Middle frontal gyrus (tissue), 1 donor: ENCODE measurements around the gene EFCAB13.

Source experiments
- DNase-seq: peaks from one replicate; pipeline ENCODE4 v3.0.0-alpha.2; 2015; ENCODE audit warnings: low spot score; ENCODE audit errors: extremely low spot score

The EFCAB13 gene

DNA sequence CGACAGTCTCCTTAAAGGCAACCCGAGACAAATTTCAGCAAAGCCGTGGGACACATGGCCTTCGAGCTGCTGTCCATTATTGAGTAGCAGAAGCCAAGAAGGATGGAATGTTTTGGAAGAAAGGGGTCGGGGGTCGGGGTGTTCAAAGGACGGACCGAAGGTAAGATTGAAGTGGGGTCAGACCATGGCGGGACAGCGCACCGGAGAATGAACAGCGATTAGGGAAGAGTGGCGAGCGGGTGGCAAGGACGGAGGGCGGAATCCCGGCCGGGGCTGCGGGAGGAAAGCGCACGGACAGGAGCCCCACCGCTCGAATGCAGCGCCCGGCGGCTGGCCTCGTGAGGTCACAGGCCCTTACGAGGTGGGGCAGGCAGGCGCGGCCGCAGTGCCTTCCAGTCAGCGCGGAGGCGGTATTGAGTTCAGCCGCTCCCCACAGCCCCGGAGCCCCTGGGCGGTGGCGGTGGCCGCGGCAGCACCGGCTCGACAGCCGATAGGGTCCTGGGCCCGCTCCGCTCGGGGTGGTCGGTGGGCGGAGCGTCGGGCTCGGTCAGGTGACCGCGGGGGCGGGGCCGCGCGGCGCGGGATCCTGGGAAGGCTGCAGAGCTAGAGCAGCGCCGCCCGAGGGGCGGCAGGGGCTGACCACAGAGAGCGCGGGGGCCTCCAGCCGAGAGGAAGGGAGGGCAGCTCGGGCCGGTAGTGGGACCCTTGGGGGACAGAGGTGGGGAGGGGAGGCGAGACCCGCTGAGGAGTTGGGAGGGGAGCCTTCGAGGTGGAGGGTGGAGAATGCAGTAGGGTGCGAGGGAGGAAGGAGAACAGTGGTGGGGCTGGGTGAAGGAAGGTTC lies at the start of gene EFCAB13:
TSS of gene EFCAB13 (plus strand) at position 574 of the 842 bp plus-strand sequence. CDS start 4,399 bp downstream, outside the sequence.
- DNase-seq, result no peak

DNA sequence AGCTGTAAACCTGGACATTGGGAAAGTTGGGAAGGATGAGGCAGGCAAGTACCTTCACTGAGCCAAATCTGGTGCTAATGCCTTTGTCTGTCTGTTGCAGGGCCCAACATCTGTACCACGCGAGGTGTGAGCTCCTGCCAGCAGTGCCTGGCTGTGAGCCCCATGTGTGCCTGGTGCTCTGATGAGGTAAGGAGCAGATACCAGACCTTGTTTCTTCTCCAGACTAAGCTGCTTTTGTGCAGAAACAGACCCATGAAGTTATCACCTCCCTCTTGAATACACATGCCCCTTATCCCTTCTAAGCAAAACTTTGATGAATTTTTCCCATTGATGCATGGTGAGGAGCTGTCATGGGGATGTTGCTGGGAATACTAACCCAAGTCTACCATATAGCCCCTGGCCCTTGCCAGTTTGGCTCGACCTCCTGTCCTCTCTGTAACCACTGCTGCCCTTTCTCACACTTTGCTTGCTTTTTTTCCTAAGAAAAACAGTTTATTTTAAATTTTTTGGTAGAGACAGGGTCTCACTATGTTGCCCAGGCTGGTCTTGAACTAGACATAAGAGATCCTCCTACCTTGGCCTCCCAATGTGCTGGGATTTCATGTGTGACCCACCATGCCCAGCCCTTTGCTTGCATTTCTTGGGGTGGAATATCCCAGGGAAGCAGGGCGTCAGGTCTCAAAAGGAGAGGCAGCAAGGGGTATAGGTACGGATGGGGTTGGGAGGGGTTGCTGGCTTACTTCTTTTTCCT lies 49.3 kb upstream of the EFCAB13 start:
- DNase-seq, result no peak

DNA sequence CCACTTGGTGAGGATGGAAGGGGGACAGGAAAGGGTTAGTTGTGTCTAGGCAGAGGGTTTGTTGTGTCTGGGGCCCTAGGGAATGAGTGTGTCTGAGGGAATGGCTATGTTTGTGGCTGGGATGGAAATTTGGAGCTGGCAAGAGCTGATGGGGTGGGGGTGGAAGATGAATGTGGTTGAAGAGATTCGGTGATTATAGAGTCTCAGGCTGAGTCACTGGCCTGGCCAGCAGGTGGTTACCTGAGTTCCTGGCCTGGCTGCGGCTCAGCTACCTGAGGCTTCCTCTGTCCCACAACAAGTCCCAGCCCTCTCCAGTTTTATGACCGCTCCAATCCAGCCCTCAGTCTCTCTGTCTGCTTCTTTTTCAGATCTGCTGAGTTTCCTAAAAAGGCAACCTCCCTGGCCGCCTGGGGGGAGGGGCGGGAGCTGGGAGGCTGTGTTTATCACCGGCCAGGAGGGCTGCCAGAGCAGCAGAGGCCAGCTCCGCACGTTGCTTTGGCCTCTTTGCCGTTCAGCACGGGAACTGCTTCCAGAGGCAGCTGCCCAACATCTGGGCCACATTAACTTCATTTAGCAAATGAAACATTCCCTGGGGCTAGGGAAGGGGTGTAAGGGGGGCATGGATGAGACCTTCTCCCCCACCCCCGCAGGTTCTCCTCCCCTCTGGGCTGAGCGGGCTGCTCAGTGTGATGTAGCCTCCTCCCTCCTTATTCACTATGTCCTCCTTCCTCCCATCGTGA lies 48.3 kb upstream of the EFCAB13 start:
- DNase-seq, result no peak

- DNase-seq, result no peak
These were observed 47.3 kb upstream of the EFCAB13 start for GRCh38 chr17:47276444-47276843.

- DNase-seq, result no peak
These were observed 46.9 kb upstream of the EFCAB13 start for GRCh38 chr17:47276868-47277267.

DNA sequence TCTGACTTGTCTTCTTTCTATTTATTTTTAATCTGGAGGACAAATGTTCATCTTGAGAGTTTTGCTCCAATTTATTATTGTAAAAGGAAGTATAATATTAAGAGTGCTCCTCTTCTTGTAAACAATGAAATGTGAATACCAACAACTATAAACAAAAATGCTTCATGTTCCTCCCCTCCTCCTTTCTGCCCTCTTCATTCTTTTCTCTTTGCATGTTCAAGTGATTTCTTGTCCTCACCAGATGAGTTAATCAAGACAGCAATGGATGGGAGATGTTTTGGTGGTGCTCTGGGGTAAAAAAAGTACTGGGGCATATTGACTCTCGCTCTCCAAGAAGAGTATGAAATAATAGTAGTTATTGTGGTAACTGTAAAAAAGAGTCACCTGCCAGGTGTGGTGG lies 45.8 kb upstream of the EFCAB13 start:
- no peak for DNase-seq

DNA sequence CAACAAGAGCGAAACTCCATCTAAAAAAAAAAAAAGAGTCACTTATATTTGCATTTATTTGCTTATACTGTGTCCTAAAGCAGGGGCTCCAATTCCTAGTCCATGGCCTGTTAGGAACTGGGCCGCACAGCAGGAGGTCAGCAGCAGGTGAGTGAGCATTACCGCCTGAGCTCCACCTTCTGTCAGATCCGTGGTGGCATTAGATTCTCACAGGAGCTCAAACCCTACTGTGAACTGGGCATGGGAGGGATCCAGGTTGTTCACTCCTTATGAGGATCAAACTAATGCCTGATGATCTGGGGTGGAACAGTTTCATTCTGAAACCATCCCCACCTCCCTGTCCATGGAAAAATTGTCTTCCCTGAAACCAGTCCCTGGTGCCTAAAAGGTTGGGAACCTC lies 45.2 kb upstream of the EFCAB13 start:
- no peak for DNase-seq

DNA sequence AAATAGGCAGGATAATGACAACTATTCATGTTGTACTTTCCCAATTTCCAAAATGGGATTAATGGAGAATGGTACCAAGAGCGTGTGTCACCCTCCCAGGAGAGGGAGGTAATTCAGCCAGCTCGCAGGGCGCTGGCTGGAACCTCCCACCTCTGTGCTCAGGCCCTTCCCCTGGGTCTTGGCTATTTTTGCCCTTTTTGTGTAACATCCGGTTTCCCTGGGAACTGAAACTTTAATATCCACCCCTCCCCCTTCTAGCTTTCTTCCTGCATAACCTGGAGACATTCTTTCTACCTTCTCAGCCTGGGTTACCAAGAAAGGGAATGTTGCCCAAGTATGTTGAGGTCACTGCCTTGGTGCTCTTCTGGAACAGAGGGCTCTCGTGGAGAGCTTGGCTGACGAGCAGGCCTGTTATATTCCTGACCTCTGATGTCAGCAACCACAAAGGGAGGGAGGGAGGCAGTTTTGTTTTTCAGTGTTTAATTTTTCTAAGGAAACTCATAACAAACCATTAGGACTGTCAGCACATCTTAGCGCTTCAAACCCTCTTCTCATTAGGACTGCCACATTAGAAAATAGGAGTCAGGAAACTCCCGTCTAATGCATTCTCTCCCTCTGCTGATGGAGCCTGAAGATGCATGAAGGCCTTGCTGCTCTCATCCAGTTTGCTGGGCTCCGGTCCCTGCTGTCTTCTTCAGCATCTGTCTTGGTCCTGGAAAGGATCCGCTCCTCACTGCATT lies 44.5 kb upstream of the EFCAB13 start:
- DNase-seq, result no peak

- DNase-seq, result no peak
These were observed 43.5 kb upstream of the EFCAB13 start for GRCh38 chr17:47280072-47280811.

GRCh38 chr17:47281216-47281615 lies 42.5 kb upstream of the EFCAB13 start:
- DNase-seq, result no peak

GRCh38 chr17:47285003-47285402 lies 38.8 kb upstream of the EFCAB13 start:
- DNase-seq, result no peak

DNA sequence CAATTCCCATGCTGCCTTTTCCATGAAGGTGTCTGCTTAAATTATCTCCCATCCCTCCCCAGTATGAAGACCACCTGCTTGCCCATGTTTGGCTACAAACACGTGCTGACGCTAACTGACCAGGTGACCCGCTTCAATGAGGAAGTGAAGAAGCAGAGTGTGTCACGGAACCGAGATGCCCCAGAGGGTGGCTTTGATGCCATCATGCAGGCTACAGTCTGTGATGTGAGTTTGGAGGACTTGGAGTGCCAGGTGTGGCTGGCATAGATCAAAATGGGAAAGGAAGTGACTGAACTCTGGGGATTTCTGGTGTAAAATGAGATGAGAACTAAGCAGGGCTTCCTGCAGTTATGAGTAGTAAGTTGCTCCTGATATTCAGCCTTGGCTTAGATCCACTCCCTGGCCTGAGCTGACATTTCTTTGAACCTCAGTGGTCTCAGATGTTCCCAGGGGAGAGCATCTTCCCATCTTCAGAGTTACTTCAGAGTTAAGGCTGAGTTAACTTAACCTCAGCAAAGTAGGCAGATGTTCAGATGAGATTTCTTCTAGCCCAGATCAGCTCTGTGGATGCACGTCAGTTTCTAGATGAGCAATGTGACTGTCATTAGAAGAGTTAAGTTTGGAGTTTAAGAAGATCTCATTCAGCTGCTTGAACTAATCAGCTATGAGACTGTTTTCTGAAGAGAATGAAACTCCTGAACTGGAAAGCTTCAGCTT lies 37.4 kb upstream of the EFCAB13 start:
- no peak for DNase-seq

- DNase-seq, result no peak
These were observed 36.7 kb upstream of the EFCAB13 start for GRCh38 chr17:47287068-47287467.

GRCh38 chr17:47287639-47288038 lies 36.1 kb upstream of the EFCAB13 start:
- no peak for DNase-seq

DNA sequence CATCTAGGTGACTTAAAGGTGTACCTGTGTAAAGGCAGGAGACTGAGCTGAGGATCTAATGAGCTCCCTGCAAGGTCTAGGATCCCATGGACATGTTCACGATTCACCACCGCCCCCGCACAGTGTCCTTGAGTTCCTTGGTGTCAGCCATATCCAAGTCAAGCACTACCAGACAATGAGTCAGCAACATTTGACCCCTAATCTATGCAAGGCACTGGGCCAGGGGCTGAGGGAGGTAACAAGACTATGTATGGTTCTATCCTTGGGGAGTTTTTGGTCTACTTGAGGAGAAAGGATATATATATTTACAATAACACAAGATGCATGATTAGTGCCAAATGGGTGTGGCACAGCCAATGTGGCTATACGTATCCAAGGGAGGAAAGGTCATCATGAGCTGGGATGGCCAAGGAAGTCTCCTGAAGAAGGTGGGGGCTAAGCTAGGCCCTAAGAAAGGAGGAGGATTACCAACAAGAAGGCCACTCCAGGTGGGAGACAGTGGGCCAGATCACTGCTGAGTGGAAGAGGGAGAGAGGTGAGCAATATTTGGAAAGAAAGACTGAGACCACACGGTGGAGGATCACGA lies 35.1 kb upstream of the EFCAB13 start:
- no peak for DNase-seq

GRCh38 chr17:47289302-47289701 lies 34.5 kb upstream of the EFCAB13 start:
- DNase-seq, result no peak

GRCh38 chr17:47290870-47291241 lies 32.9 kb upstream of the EFCAB13 start:
- no peak for DNase-seq

DNA sequence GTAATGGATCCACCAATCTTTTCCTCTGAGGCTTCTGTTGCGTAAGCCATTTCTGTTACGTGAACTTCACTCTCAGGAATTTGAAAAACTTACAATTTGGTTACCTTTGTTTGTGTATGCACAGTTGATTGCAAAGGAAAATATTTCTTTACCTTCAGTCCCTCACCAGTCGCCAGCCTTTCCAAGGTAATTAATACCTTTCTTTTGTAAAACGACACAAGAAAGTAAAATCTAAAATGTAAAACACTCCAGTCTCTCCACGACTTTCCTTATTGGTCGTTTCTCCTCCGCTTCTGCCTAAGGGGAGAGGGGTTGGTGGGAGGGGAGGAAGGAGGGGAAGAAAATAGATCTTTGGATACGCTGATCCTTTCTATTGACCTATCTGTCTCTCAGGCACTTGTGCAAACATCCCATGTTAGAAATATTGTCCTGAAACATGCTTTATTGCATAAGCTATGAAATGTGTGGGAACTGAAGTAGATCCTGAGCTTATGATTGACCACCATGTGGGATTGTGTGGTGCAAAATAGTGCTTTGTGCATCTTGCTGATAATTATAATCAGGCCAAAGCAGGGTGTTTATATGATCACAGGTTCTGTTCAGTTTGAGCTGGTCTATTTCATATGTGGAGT lies 32.4 kb upstream of the EFCAB13 start:
- no peak for DNase-seq

GRCh38 chr17:47292206-47292605 lies 31.5 kb upstream of the EFCAB13 start:
- no peak for DNase-seq
